Body of pancreas (tissue), 4 donors: Measurements from ENCODE around the gene TMA7.

Source experiments
- CTCF ChIP-seq, 7 experiments: fragments of 450-650 bp in 4 of 7; fragments of 200-600 bp in 3 of 7; sonication (generic) in 3 of 7; IDR thresholded peaks; one replicate each; pipeline ENCODE4 v1.5.1; 2016 to 2019; ENCODE audit warnings: antibody characterized with exemption in 7 of 7
- POLR2A ChIP-seq, 3 donors: fragments of 450-650 bp; IDR thresholded peaks; one replicate each; pipeline ENCODE4 v1.6.1; 2016; ENCODE audit warnings: antibody characterized with exemption in 3 of 3, mild to moderate bottlenecking in 2 of 3

DNA sequence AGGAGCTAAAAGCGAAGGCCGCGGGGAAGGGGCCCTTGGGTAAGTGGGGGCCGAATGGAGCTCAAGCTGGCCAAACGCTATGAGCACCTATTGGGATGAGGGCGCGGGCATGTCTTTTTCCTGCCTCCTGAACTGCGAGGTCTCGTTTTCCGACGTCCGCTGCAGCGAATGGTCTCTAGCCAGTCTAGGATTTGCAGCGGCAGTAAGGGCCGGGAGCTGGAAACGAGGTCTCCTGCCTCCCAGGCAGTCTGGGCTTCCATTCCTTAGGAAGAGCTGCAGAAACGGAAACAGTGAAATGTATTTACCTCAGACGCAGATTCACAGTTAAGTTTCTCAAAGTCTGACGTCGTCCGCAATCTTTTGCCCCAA, 517 bp downstream of the TMA7 start:
- TF ChIP-seq CTCF (IDR thresholded peaks at IDR 0.05), result no peak
- no peak for TF ChIP-seq POLR2A (IDR thresholded peaks at IDR 0.05)
